Stimulated activated CD4-positive, alpha-beta T cell treated with anti-CD3 and anti-CD28 coated beads, Interleukin-15, amount 100 ng/mL, for 24 hours (primary cell): ENCODE measurements around the gene ST6GALNAC6.
A peak's percentile ranks its signal among the peaks of the same experiment; 100 is the strongest.
"Not testable (repeated sequence)": the region's sequence is repeated elsewhere in the genome, so short reads cannot be mapped to it uniquely, and the experiment has no call there.

Experiments
- DNase-seq: peaks from one replicate; pipeline ENCODE4 v3.0.0-alpha.2; 2020

ST6GALNAC6 gene

DNA sequence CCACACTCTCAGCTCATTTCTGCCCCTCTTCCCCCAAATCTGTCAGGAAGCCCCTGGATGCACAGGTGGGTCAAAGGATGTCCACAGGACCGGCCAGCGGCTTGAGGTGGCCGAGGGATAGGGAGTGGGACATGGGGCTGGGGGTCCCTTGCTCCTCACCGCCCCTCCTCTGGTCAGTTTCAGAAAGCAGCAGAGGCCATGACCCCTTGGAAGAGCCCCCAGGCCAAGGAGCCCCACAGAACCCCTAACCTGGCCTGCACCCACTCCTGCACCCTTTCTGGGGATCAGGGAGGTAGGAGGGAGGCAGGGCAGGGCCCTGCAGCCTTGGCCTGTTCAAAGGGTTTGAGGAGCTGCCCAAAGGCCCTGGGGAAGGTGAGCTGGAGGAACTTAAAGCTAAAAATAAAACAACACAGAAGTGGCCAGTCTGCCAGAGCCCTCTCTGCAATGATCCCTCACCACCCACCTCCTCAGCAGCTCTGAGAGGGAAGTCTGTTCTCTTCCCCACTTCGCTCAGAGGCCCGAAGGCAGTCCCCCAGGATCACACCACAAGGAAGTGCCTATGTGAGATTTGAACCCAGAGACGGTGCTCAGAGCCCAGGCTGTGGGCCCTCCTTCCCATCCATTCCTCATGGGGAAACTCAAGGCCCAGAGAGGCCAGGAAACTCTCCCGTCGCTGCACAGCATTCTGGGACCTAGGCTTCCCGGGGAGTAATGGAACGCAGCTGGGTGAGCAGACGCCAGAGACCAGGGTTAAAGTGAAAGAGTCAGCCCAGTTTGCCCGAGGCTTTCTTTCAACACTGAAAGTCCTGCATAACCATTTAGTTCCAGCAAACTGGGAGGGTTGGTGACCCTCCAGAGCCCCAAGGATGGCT lies 45.9 kb downstream of the ST6GALNAC6 start:
- no peak for DNase-seq

DNA sequence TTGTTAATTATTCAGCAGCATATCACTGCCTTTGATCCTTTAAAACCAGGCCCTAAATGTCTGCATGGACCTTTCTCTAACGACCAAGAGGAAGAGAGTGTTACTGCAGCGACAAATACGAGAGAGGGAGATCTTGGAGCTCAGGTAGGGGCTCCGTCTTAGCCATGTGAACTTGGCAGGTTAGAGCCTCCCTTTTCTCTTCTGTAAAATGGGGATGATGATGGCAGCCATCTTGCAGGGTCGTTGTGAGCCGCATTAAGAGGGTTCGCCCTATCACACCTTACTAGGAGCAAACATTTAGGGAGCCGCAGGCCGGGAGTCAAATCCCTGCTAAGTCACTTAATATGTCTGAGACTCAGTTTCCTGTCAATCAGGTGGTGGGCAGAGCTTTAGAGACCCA lies 46.6 kb downstream of the ST6GALNAC6 start:
- no peak for DNase-seq

DNA sequence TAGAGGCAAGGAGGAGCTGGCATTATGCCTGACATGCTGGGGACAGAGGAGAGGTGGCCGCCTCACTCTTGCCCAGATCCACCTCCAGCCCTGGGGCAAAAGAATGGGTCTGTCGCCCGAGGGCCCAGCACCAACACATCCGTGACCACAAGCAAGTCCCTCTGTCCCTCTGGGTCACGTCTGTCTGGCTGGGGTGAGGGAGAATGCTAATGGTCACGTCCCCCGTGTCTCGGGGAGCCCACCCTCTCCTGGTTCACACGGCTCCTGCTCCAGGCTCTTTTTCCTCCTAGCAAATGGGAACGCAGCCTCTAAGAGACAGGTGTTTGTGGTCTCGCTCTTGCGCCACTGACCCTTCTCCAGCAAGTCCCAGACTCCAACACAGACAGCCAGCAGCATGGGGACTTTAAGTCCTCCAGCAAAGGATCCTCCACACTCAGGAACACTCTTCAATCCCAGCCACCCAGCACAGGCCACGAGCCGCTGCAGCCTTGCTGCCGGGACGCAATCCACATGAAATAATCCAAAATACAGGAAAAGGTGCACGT lies 49.0 kb downstream of the ST6GALNAC6 start:
- DNase-seq, result no peak

DNA sequence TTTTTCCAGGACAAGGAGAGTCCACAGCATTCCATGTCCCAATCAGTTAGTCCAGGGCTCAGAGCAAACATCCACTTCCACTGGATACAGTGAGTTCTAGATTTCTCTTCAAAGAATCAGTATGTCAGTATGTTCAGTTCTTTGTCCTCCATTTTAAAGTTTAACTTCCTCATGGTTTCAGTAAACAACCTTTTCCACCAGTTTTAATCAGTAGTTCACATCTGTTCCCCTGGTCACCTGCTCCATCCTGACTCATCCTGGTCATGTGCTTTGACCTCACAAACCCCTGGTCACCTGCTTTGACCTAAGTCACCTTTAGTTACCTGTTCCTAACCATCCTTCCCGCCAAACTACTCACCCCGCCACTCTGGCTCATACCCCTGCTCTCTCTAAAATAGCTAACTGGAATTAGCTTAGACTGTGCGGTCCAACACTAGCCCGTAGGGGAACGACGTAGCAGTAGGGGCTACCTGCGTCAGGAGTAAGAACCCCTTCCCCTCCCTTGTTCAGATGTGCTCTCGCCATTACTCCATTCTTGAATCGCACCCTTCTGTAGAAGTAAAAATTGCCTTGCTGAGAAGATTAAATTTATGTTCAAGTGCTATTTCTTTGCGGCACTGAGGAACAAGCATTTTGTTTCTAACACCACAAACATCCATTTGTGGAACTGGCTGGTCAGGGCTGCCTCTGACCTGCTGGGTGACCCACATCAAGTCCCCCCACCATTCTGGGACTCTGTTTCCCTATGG lies 50.5 kb downstream of the ST6GALNAC6 start:
- DNase-seq, result no peak

DNA sequence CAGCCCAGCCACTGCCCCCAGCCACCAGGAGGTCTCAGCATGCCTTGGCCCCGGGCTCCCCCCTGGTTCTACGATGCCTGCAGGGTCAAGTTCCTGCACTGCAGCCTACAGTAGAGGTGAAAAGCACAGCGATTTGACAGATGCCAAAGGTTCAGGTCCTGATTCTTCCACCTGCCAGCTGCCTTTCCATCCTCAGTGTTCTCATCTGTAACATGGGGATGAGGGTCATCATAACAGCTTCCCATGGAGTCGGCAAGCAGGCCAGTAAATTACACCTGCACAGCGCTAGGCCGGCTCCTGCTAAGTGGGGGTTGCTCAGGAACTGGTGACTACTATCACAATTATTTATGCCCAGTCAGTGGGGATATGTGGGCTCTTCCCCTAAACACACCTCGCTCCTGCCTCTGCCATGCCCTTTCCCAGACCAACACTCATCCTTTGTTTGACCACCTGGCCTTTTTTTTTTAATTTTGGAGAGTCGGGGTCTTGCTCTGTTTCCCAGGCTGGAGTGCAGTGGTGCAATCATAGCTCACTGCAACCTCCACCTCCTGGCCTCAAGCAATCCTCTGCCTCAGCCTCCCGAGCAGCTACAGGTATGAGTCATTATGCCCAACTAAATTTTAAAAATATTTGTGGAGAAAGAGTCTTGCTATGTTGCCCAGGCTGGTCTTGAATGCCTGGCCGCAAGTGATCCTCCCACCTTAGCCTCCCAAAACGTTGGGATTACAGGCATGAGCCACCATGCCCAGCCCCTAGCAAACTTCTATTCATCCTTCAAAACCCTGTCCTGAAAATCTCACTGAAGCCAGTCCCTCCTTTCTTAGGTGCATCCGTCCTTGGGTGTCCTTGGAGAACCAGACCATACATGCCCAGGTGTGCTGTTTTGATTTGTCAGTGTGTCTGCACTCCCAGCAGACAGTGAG lies 51.3 kb downstream of the ST6GALNAC6 start:
- no peak for DNase-seq

DNA sequence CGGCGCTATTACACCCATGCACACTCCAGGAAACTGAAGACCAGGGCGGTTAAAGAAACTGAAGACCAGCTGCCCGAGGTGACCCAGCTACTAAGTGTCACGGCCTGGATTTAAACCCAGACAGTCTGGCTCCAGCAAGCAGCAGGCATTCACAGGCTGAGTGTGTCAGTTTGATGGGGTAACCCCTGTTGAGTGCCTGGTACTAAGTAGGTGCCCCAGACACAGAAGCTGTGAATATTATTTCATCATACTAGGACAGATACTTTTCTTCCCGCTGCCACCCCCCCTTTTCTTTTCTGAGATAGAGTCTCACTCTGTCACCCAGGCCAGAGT lies 52.3 kb downstream of the ST6GALNAC6 start:
- DNase-seq, result no peak

DNA sequence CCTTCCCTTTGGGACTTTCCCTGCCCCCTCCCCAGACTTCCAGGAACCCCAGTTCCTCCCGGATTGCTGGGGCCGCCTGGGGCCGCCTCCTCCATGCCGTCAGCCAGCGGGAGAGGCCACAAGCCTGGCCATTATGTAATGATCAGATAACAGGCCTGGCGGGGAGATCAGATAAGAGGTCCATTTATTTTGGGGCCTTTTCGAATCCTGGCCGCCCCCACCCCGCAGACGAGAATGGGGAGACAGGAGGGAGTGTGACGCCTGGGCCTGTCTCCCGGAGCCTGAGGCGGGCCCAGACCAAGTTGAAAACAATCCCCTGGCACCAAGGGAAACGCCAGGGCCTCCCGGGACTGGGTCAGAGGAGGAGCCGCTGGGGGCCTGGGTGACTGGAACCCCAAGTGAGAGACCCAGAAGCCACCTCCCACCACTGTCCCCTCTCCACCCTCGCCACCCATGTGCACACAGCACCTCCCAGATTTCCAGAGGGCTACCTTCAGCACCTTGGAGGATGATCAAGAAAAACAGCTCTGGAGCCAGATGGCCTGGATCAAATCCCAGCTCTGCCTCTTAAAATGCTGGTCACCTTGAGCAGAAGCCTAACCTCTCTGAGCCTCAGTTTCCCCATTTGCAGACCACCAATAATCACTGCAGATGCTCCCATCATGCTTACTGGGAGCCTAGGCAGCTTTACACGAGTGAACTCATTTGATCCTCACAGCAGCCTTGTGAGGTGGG lies 52.8 kb downstream of the ST6GALNAC6 start:
- no peak for DNase-seq

DNA sequence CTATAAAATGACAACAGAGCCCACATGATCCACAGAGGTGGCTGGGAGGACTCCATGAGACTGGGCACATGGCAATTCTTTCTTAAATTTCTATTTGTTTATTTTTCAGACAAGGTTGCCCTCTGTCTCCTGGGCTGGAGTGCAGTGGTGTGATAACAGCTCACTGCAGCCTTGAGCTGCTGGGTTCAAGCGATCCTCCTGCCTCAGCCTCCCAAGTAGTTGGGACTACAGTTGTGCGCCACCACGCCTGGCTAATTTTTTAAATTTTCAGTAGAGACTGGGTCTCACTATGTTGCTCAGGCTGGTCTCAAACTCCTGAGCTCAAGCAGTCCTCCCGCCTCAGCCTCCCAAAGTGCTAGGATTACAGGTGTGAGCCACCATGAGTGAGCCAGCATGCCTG lies 53.8 kb downstream of the ST6GALNAC6 start:
- not testable (repeated sequence) for DNase-seq

DNA sequence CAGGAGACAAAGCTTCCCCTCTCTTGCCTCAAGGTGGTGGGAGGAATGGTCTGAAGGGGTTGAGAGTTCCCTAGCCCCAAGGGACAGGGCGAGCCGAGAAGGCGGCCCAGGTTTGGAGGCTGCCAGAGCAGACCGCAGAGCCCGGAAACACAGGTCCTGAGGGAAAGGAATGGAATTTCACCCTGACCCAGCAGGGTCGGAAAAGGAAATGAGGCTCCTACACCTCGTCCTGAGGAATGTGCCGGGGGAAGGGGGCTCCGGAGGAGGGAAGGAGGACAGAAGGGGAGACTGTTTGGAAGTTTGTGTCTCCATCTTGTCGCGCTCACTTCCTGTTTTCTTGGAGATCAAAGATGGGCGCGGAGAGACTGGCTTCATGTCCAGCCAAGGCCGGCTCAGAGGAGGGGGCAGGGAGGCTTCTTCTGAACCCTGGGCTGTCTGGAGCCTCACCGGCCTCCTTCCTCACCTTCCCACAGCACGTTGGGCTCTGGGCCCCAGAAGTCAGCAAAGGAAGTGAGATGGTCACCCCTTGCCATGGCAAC lies 54.5 kb downstream of the ST6GALNAC6 start:
- no peak for DNase-seq

DNA sequence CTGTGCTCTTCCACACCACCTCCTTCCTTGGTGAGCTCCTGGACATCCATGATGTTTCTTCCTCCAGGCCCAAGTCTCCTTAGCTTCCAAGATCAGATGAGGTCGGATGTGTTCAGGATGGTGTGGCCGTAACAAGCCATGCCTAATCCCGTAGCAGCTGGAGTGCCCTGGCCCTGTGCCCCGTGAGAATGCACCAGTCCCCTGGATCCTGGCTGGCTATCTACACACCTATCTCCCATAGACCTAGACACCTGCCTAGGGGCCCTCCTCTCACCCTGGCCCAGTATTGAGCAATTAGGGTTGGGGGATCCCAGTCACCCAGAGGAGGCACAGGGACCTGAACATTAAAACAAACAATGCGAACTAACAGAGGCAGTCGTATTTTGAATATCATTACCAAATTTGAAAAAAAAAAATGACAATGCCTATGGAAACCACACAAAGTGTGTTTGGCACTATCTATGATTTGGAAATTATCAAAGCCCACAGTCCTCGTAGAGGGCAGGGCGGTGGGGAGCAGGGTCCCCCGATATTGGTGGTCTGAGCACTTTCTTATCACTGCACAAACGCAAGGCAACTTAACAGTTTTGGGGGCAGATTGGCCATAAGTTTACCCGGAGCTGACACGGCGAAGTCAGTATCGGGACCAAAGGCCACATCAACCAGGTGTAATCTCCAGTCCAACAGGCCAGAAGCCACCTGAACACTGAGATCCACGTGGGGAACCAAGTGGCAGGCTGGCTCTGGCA lies 58.1 kb downstream of the ST6GALNAC6 start:
- DNase-seq, result no peak

DNA sequence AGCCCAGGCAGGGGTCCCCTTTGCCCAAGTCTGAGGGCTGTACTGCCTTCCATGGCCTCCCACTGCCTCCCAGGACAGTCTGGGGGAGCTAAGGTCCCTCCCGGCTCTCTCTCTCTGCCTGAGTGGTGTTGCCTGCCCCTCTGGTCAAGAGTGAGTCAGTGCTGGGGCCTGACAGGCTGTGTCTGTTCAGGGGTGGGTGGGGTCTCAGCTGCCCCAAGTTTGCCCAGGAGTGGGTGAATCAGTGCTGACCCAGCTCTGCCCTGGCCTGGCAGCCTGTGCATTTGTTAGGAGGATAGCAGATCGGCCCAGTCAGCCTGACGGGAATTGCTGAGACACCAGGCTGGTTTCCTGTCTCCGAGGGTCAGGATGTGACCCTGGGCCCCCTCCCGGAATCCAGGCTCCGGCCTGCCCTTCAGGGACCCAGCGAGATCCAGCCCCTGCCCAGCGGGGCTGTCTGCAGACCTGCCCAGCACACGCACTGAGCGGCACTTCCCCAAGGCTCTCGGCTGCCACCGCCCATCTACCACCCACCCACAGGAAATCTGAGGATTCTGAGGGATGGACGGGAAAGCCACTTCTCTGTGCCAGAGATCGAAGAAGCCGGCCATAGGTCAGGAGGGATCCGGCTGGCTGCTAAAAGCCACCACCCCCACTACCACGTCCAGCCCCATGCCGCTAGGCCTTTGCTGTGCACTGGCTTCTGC lies 60.9 kb downstream of the ST6GALNAC6 start:
- no peak for DNase-seq

DNA sequence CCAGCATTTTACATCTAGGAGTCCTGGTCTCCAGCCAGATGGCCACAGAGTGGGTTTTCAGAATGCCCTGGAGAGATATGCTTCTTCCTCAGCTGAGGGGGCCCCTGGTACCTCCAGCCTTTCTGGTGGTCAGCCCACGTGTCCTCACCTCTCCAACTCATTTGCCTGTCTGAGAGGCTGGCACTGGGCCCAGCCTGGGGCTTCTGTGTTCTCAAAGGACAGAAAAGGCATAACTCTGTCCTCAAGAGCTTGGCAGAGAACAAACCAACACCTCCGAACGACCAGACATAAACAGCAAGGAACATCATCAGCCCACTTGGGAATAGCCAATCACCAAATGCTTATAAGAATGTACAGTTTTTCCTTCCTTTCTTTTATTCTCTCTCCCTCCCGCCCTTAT lies 62.1 kb downstream of the ST6GALNAC6 start:
- no peak for DNase-seq

DNA sequence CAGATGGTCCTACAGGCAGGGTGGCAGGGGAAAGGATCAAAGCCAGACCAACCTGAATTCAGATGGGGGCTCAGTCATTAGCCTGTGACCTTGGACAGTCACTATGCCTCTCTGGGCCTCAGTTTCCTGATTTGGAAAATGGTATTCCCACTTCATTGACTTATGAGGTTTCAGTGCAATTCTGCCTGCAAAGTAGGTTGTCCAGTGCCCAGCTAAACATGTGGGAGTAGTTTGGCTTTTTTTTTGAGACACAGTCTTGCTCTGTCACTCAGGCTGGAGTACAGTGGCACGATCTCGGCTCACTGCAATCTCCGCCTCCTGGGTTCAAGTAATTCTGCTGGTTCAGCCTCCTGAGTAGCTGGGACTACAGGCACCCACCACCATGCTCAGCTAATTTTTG lies 62.8 kb downstream of the ST6GALNAC6 start:
- DNase-seq, result not testable (repeated sequence)

DNA sequence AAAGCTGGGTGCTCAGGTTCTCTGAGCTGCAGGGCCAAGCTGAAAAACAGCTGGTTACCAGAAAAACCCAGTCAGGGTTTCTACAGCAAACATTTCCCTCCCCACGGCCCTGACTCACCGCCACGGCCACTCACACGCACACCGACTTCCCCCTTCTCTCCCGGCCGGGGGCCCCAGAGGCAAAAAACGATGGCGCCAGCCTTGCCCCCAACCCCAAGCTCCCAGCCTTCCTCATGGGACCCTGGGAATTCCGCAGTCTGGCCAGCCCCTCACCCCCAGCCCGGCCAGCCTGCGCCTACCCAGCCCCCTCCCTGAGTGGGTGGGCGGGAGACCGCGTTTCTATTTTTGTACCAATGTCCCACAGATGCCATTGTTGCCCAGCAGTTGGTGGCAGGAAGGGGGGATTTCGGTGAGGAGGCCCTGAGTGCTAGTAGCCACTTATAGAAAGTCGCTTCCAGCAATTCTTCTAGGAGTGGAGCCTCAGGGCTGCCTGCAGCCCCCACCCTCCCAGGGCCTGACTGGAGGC lies 63.3 kb downstream of the ST6GALNAC6 start:
- peak; percentile 42 for DNase-seq
